ENCODE results near the gene TMEM242.

TMEM242 gene

GRCh38 chr6:157292202-157292601 is 31.1 kb downstream of the TMEM242 start:
- no peaks in the 10 kb centered on the region for H3K27me3 ChIP-seq (ENCODE audit: insufficient read depth, poor library complexity, severe bottlenecking)
- no peaks in the 10 kb centered on the region for H3K9me3 ChIP-seq (ENCODE audit: severe bottlenecking)
- no peak for DNase-seq (ENCODE audit: low spot score)
- no peak for ATAC-seq (ENCODE audit: low read depth)
- TF ChIP-seq CTCF (IDR thresholded peaks at IDR 0.05; ENCODE audit: poor library complexity, severe bottlenecking) = no peak
- H3K4me1 ChIP-seq (ENCODE audit: insufficient read depth, poor library complexity, severe bottlenecking) = no peaks in the 10 kb centered on the region
- peaks cover 17% of the 10 kb centered on the region for H3K36me3 ChIP-seq (ENCODE audit: low read depth)
- no peak overlapping the region for H3K27ac ChIP-seq (ENCODE audit: poor library complexity, severe bottlenecking)
- H3K4me3 ChIP-seq (ENCODE audit: severe bottlenecking) = no peak overlapping the region

DNA sequence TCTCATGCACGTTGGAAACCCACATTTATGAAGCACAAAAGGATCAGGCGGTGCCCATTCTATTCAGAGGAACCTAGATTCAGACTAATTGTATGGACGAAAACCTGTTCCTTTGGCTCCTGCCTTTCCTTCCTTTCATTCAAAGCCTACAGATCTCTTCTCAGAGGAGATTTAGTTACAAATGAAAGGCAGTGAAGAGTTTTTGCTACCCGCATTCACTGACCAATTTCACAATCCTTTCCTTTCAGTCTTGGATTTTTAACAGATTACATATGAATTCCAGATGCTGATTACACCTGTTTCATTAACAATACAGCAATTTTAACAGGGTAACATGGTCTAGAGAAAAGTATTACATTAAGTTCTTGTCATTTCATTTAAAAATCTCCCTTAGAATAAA is 32.0 kb downstream of the TMEM242 start:
- DNase-seq (ENCODE audit: low spot score) (no peak), ATAC-seq (ENCODE audit: low read depth) (no peak)
- Histone ChIP-seq H3K4me3 (ENCODE audit: severe bottlenecking) (no peak overlapping the region), H3K27me3 (ENCODE audit: insufficient read depth, poor library complexity, severe bottlenecking) (no peaks in the 10 kb centered on the region), H3K4me1 (ENCODE audit: insufficient read depth, poor library complexity, severe bottlenecking) (no peaks in the 10 kb centered on the region), H3K9me3 (ENCODE audit: severe bottlenecking) (no peaks in the 10 kb centered on the region), H3K27ac (ENCODE audit: poor library complexity, severe bottlenecking) (no peak overlapping the region), H3K36me3 (ENCODE audit: low read depth) (peaks cover 17% of the 10 kb centered on the region)
- no peak for TF ChIP-seq CTCF (IDR thresholded peaks at IDR 0.05; ENCODE audit: poor library complexity, severe bottlenecking)

DNA sequence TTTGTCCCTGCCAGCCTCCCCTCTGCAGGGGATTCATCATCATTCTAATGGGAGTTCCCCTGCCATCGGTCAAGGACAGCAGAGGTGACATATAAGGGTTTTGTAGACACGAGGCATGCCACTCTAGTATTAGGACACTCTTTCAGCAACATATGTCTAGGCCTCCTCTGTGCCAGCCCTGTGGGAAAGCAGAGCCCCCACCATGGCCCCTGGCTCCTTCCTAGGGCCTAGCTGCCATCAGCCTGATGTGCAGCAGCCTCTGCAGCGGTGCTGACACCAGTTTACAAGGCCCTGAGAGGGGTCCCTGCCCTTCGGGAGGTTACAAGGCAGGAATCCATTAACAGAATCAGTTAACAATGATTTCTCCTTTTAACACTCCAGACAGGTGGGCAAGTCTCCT is 32.5 kb downstream of the TMEM242 start:
- ATAC-seq (ENCODE audit: low read depth) = no peak
- no peak overlapping the region for H3K4me3 ChIP-seq (ENCODE audit: severe bottlenecking)
- H3K9me3 ChIP-seq (ENCODE audit: severe bottlenecking) = no peaks in the 10 kb centered on the region
- no peaks in the 10 kb centered on the region for H3K4me1 ChIP-seq (ENCODE audit: insufficient read depth, poor library complexity, severe bottlenecking)
- peaks cover 17% of the 10 kb centered on the region for H3K36me3 ChIP-seq (ENCODE audit: low read depth)
- no peaks in the 10 kb centered on the region for H3K27me3 ChIP-seq (ENCODE audit: insufficient read depth, poor library complexity, severe bottlenecking)
- no peak overlapping the region for H3K27ac ChIP-seq (ENCODE audit: poor library complexity, severe bottlenecking)
- no peak for DNase-seq (ENCODE audit: low spot score)
- TF ChIP-seq CTCF (IDR thresholded peaks at IDR 0.05; ENCODE audit: poor library complexity, severe bottlenecking) = no peak

GRCh38 chr6:157289764-157290163 is 33.6 kb downstream of the TMEM242 start:
- H3K27me3 ChIP-seq (ENCODE audit: insufficient read depth, poor library complexity, severe bottlenecking) = no peaks in the 10 kb centered on the region
- TF ChIP-seq CTCF (IDR thresholded peaks at IDR 0.05; ENCODE audit: poor library complexity, severe bottlenecking) = no peak
- DNase-seq (ENCODE audit: low spot score) (no peak), ATAC-seq (ENCODE audit: low read depth) (no peak)
- H3K27ac ChIP-seq (ENCODE audit: poor library complexity, severe bottlenecking) = no peak overlapping the region
- H3K4me1 ChIP-seq (ENCODE audit: insufficient read depth, poor library complexity, severe bottlenecking) = no peaks in the 10 kb centered on the region
- H3K36me3 ChIP-seq (ENCODE audit: low read depth) = peaks cover 17% of the 10 kb centered on the region
- H3K4me3 ChIP-seq (ENCODE audit: severe bottlenecking) = no peak overlapping the region
- no peaks in the 10 kb centered on the region for H3K9me3 ChIP-seq (ENCODE audit: severe bottlenecking)

- Histone ChIP-seq H3K27ac (ENCODE audit: poor library complexity, severe bottlenecking) (no peak overlapping the region), H3K9me3 (ENCODE audit: severe bottlenecking) (no peaks in the 10 kb centered on the region), H3K4me3 (ENCODE audit: severe bottlenecking) (no peak overlapping the region), H3K36me3 (ENCODE audit: low read depth) (peaks cover 17% of the 10 kb centered on the region), H3K27me3 (ENCODE audit: insufficient read depth, poor library complexity, severe bottlenecking) (no peaks in the 10 kb centered on the region), H3K4me1 (ENCODE audit: insufficient read depth, poor library complexity, severe bottlenecking) (no peaks in the 10 kb centered on the region)
- ATAC-seq (ENCODE audit: low read depth) (no peak), DNase-seq (ENCODE audit: low spot score) (no peak)
- TF ChIP-seq CTCF (IDR thresholded peaks at IDR 0.05; ENCODE audit: poor library complexity, severe bottlenecking) = no peak
Measured at GRCh38 chr6:157288575-157288974, 34.7 kb downstream of the TMEM242 start.

All from RWPE2 (cell line).